Fibroblast of the aortic adventitia (primary cell): ENCODE data around the gene HEG1. TPM values are rescaled to one million over a fixed set of nuclear protein-coding genes. Genes with fewer than 3 reads are reported as not detected.

ENCODE experiments used
- DNase-seq: peaks from one replicate; pipeline ENCODE4 v3.0.0-alpha.2; 2010; ENCODE audit warnings: low read depth
- H3K4me3 ChIP-seq: 2 replicates; pipeline ENCODE4 v1.5.1; 2011; ENCODE audit warnings: low read depth, mild to moderate bottlenecking, control low read depth, low read length, moderate library complexity
- total RNA-seq: library from RNA; depleted of rRNA; stranded (reverse); fragments of >200 nt; gene quantifications from 2 replicates; pipeline ENCODE4 v1.2.3, GENCODE V29; 2012; ENCODE audit warnings: low replicate concordance
- TF ChIP-seq, protein P1 (sequence below): IDR thresholded peaks from 2 replicates; pipeline ENCODE4 v1.5.1; 2011; ENCODE audit warnings: mild to moderate bottlenecking, low read length, control low read depth, inconsistent platforms; ENCODE audit not compliant: insufficient read depth

The HEG1 gene
- total RNA-seq, 1 donor: 198 TPM

DNA sequence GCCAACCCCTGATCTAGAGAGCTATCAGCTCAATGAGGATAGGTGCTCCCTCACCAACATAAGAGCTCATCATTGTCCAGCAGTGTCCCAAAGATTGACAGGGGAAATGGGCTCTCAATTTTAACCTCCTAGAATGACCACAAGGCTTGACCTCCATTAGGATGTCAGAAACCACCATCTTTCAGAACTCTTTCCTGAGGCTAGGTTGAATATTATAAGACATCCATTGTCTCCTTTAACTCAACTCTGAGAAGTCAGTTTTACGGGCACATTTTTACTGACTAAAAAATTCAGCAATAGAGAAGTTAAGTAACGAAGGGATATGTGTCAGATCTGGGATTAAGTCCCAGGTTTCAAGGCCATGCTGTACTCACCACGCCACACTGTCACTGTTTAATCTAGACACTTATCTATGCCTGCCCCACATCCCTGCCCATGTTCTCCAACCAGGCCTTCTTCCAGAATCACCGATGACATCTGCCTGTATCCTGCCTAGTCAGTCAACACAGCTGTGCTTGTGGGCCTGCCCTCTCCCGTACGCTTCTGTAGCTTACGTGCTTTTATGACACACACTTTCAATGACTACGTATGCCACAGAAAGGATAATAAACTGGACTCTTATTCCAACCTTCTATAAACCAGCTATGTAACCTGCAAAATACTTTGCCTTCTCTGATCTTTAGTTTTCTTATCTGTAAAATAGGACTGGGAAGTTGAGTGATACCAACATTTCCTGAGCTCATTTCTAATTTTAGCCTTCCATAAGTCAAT lies 104.1 kb downstream of the HEG1 start:
- TF ChIP-seq, protein P1, sequence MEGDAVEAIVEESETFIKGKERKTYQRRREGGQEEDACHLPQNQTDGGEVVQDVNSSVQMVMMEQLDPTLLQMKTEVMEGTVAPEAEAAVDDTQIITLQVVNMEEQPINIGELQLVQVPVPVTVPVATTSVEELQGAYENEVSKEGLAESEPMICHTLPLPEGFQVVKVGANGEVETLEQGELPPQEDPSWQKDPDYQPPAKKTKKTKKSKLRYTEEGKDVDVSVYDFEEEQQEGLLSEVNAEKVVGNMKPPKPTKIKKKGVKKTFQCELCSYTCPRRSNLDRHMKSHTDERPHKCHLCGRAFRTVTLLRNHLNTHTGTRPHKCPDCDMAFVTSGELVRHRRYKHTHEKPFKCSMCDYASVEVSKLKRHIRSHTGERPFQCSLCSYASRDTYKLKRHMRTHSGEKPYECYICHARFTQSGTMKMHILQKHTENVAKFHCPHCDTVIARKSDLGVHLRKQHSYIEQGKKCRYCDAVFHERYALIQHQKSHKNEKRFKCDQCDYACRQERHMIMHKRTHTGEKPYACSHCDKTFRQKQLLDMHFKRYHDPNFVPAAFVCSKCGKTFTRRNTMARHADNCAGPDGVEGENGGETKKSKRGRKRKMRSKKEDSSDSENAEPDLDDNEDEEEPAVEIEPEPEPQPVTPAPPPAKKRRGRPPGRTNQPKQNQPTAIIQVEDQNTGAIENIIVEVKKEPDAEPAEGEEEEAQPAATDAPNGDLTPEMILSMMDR: no peak
- H3K4me3 ChIP-seq: no peak overlapping the region

DNA sequence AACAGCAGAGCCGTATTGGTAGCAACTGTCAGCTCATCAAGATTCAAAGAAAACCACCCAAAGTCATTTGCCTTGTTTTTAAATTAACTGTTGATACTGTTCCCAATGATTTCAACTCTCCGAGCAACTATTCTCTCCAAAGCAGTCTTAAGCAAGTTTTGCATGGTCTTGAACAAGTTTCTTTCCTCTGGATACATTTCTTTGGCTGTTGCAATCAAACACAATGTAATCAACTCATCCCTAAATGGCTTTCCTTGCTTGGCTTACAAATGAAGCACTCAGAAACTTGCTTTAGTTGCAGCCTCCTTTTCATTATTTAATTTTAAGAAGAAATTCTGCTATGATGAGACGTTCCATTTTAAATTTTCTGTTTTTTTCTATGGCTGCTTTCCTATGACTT lies 105.8 kb downstream of the HEG1 start:
- TF ChIP-seq, protein P1: no peak
- no peak for DNase-seq
- H3K4me3 ChIP-seq: no peak overlapping the region

More for the DNA sequence above, 104.1 kb downstream of the HEG1 start:
- DNase-seq: peak; percentile 65

GRCh38 chr3:124942613-124943012 lies 113.2 kb downstream of the HEG1 start:
- no peak for DNase-seq
- TF ChIP-seq, protein P1: no peak
- no peak overlapping the region for H3K4me3 ChIP-seq

- no peak for DNase-seq
- TF ChIP-seq, protein P1: no peak
- H3K4me3 ChIP-seq: no peak overlapping the region
Observed at GRCh38 chr3:124941771-124942170, 114.0 kb downstream of the HEG1 start.

- no peak for DNase-seq
- TF ChIP-seq, protein P1: no peak
- no peak overlapping the region for H3K4me3 ChIP-seq
Observed at GRCh38 chr3:124939661-124940060, 116.1 kb downstream of the HEG1 start.

DNA sequence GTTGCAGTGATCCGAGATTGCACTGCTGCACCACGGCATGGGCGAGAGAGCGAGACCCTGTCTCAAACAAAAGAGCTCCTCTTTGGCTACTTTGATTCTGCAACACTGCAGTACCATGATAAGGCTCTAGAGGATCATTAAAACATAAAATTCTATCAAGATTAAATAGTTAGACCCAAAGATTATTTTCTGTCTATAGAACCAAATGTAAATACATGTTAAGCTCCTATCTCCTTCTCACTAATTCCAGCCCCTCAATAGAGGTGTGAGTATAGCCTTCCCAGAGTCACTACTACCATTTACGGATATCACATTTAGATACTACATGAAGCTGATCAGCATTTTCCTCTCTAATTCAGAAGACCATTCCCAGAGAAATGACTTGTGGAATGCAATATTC lies 116.9 kb downstream of the HEG1 start:
- DNase-seq: no peak
- TF ChIP-seq, protein P1: peak; percentile 19

More for the DNA sequence above, 116.9 kb downstream of the HEG1 start:
- H3K4me3 ChIP-seq: no peak overlapping the region
